K562 (cell line): ENCODE data around the gene WDR27. TPM values are rescaled to one million over a fixed set of nuclear protein-coding genes. Genes with fewer than 3 reads are reported as not detected.

ENCODE experiments used
- ADNP ChIP-seq: fragments of 200-800 bp; sonication (Bioruptor generic); IDR thresholded peaks from 2 replicates; pipeline ENCODE4 v1.6.1; 2016; ENCODE audit warnings: missing genetic modification characterization, missing compliant biosample characterization
- ATF4 ChIP-seq: fragments of 450-650 bp; formaldehyde crosslinking; IDR thresholded peaks from 2 replicates; pipeline ENCODE4 v1.4.0; 2022; ENCODE audit warnings: mild to moderate bottlenecking, moderate library complexity
- FOXP1 ChIP-seq: sonication (generic); formaldehyde crosslinking; IDR thresholded peaks from 2 replicates; pipeline ENCODE4 v1.8.0; 2022; ENCODE audit warnings: mild to moderate bottlenecking, missing genetic modification reagents
- GATAD2A ChIP-seq: fragments of 450-650 bp; IDR thresholded peaks from 2 replicates; pipeline ENCODE4 v1.6.1; 2017
- HOXB6 ChIP-seq: fragments of 250-450 bp; sonication (Bioruptor Pico); IDR thresholded peaks from 2 replicates; pipeline ENCODE4 v1.5.1; 2022; ENCODE audit warnings: mild to moderate bottlenecking, borderline replicate concordance
- KDM5B ChIP-seq: fragments of 200-600 bp; sonication (generic); IDR thresholded peaks from 2 replicates; pipeline ENCODE4 v1.6.1; 2012; ENCODE audit warnings: low read depth, mild to moderate bottlenecking, moderate library complexity, low read length, control low read depth, inconsistent platforms; ENCODE audit not compliant: insufficient replicate concordance
- LEF1 ChIP-seq: fragments of 450-650 bp; IDR thresholded peaks from 2 replicates; pipeline ENCODE4 v1.6.1; 2016; ENCODE audit warnings: mild to moderate bottlenecking
- MYC ChIP-seq, 2 experiments: fragments of 250-450 bp in 1 of 2; sonication (Bioruptor Pico) in 1 of 2; IDR thresholded peaks; 2 replicates each; pipeline versions ENCODE4 v1.5.1 to v1.6.1; 2012 to 2021; ENCODE audit warnings: low read depth in 2 of 2, borderline replicate concordance in 1 of 2, improper control_type of control experiment in 1 of 2, low read length in 1 of 2, mild to moderate bottlenecking in 1 of 2, moderate library complexity in 1 of 2
- PHF8 ChIP-seq: fragments of 200-600 bp; sonication (generic); IDR thresholded peaks from 2 replicates; pipeline ENCODE4 v1.6.1; 2012; ENCODE audit warnings: mixed run types, mild to moderate bottlenecking, inconsistent platforms, low read length, moderate library complexity, borderline replicate concordance
- SMAD1 ChIP-seq: fragments of 150-350 bp; IDR thresholded peaks from 2 replicates; pipeline ENCODE4 v1.6.1; 2014; ENCODE audit warnings: low read length, low read depth; ENCODE audit not compliant: partially characterized antibody
- SMARCE1 ChIP-seq: fragments of 450-650 bp; IDR thresholded peaks from 2 replicates; pipeline ENCODE4 v1.7.1; 2016; ENCODE audit warnings: mild to moderate bottlenecking
- SNIP1 ChIP-seq: fragments of 450-650 bp; IDR thresholded peaks from 2 replicates; pipeline ENCODE4 v1.7.1; 2017; ENCODE audit warnings: low read depth, mild to moderate bottlenecking
- STAT6 ChIP-seq: sonication (generic); formaldehyde crosslinking; IDR thresholded peaks from 2 replicates; pipeline ENCODE4 v1.8.1; 2023; ENCODE audit warnings: mild to moderate bottlenecking, missing genetic modification reagents
- ZNF592 ChIP-seq: fragments of 450-650 bp; IDR thresholded peaks from 2 replicates; pipeline ENCODE4 v1.6.1; 2017; ENCODE audit warnings: antibody characterized with exemption, mild to moderate bottlenecking
- ZNF76 ChIP-seq: fragments of 250-450 bp; sonication (Bioruptor Pico); IDR thresholded peaks from 2 replicates; pipeline ENCODE4 v1.4.0; 2020; ENCODE audit warnings: mild to moderate bottlenecking, moderate library complexity, borderline replicate concordance
- ZNF764 ChIP-seq: fragments of 250-450 bp; sonication (Bioruptor Pico); IDR thresholded peaks from 2 replicates; pipeline ENCODE4 v1.4.0; 2020; ENCODE audit warnings: low read depth, mild to moderate bottlenecking, moderate library complexity
- ZNF77 ChIP-seq: fragments of 250-450 bp; sonication (Bioruptor Pico); IDR thresholded peaks from 2 replicates; pipeline ENCODE4 v1.5.0; 2020
- polyA plus RNA-seq, 8 experiments: library from polyadenylated mRNA; depleted of rRNA in 4 of 8; stranded (reverse) in 5 of 8; unstranded in 3 of 8; fragments of >200 nt; fragmentation: Nextera tagmentation in 2 of 8; fragmentation: Illumina TruSeq in 1 of 8; extraction: Ambion mirVana in 2 of 8; extraction: Trizol in 1 of 8; gene quantifications; 2 replicates each; pipeline versions ENCODE4 v1.2.1 to v1.2.3, GENCODE V29; 2011 to 2014; ENCODE audit warnings: inconsistent platforms in 1 of 8, missing spikeins in 1 of 8
- total RNA-seq, 7 experiments: library from RNA; depleted of rRNA in 6 of 7; stranded (reverse); fragments of >200 nt in 6 of 7; fragmentation: Illumina TruSeq in 2 of 7; extraction: Trizol in 2 of 7; gene quantifications; 2 replicates each; pipeline versions ENCODE4 v1.2.1 to v1.2.3, GENCODE V29; 2011 to 2021; ENCODE audit warnings: low replicate concordance in 1 of 7
- TF ChIP-seq, protein P1 (sequence below): fragments of 450-650 bp; IDR thresholded peaks from 2 replicates; pipeline ENCODE4 v1.6.1; 2014; ENCODE audit warnings: low read depth, mild to moderate bottlenecking, moderate library complexity, borderline replicate concordance

The WDR27 gene
- total and polyA plus RNA-seq, 9 of the 15 experiments (the other 6 are each of a cell fraction or from before 2014, with no cell fraction given): 4.3 to 77.2 (median 22.7) TPM

GRCh38 chr6:169452117-169452868 is 249.5 kb downstream of the WDR27 start (continued):
- TF ChIP-seq PHF8 (peak; percentile 67; the same call in 1 of the 2 replicates), ZNF764 (no peak), ZNF77 (no peak), ATF4 (CRISPR knock-in tag) (no peak; the same call in 1 of the 2 replicates), STAT6 (CRISPR knock-in tag) (peak; percentile 73; the same call in 1 of the 2 replicates), SNIP1 (no peak), HOXB6 (no peak), ADNP (no peak), SMARCE1 (peak; percentile 50), ZNF592 (peak; percentile 69), SMAD1 (no peak), LEF1 (peak; percentile 58; the same call in 1 of the 2 replicates), KDM5B (peak; percentile 76), GATAD2A (0 out of 2 replicates have a peak, but pooled peaks have one; percentile 79), FOXP1 (CRISPR knock-in tag) (no peak), MYC (IDR thresholded peaks at IDR 0.05; ENCODE audit: low read depth, low read length) (peak; percentile 8), MYC (CRISPR knock-in tag; IDR thresholded peaks at IDR 0.05; ENCODE audit: borderline replicate concordance, low read depth) (0 out of 2 replicates have a peak, but pooled peaks have one; percentile 35), ZNF76 (CRISPR knock-in tag) (no peak)
- TF ChIP-seq, protein P1, sequence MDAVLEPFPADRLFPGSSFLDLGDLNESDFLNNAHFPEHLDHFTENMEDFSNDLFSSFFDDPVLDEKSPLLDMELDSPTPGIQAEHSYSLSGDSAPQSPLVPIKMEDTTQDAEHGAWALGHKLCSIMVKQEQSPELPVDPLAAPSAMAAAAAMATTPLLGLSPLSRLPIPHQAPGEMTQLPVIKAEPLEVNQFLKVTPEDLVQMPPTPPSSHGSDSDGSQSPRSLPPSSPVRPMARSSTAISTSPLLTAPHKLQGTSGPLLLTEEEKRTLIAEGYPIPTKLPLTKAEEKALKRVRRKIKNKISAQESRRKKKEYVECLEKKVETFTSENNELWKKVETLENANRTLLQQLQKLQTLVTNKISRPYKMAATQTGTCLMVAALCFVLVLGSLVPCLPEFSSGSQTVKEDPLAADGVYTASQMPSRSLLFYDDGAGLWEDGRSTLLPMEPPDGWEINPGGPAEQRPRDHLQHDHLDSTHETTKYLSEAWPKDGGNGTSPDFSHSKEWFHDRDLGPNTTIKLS: peak; percentile 75; the same call in 1 of the 2 replicates
